ENCODE results near the gene SDHAF2.

Gene SDHAF2

GRCh38 chr11:61494381-61494961 lies 64.5 kb downstream of the SDHAF2 start:
- TF ChIP-seq, protein P1, sequence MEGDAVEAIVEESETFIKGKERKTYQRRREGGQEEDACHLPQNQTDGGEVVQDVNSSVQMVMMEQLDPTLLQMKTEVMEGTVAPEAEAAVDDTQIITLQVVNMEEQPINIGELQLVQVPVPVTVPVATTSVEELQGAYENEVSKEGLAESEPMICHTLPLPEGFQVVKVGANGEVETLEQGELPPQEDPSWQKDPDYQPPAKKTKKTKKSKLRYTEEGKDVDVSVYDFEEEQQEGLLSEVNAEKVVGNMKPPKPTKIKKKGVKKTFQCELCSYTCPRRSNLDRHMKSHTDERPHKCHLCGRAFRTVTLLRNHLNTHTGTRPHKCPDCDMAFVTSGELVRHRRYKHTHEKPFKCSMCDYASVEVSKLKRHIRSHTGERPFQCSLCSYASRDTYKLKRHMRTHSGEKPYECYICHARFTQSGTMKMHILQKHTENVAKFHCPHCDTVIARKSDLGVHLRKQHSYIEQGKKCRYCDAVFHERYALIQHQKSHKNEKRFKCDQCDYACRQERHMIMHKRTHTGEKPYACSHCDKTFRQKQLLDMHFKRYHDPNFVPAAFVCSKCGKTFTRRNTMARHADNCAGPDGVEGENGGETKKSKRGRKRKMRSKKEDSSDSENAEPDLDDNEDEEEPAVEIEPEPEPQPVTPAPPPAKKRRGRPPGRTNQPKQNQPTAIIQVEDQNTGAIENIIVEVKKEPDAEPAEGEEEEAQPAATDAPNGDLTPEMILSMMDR (conservative IDR thresholded peaks at IDR 0.05; ENCODE audit: control insufficient read depth, insufficient read depth, low read depth, low read length): no peak
- no peak overlapping the region for H3K4me3 ChIP-seq (ENCODE audit: control insufficient read depth, low read depth, low read length)
- DNase-seq (ENCODE audit: low read depth): no peak

DNA sequence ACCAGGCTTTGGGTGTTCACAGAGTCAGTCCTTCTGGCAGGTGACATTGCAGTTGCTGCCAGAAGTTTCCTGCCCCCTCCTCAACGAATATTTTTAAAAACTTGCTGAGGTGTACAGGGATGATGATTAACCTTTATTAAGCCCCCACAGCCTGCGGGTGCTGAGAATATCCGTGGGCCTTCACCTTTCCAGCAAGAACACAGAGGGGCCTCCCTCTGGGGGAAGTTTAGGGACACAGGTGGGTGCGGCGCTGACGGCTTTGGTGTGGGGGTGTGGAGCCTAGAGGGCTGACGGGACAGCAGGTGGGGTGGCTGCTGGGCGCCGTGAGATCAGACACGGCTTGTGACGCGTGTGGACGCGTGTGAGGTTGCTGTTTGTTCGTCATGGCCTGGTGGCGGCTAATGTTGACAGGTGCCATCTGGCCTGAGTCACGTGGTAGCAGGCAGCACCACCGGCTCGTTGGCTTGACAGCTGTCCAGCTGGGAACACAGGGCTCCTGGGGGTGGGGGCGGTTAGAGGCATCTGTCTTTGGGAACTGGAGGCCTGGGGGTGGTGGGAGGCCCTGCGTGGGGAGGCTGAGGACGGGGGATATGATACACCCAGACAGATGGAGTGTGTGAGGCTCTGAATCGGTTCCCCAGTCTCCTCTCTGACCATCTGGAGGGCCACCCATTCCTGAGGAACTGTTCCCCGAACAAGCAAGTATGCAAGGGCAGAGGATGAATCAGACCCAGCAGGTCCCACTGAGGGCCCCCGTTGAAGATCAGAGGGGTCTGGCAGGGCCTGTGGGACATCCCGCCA lies 66.1 kb downstream of the SDHAF2 start:
- DNase-seq (ENCODE audit: low read depth): no peak
- no peak overlapping the region for H3K4me3 ChIP-seq (ENCODE audit: control insufficient read depth, low read depth, low read length)
- TF ChIP-seq, protein P1 (conservative IDR thresholded peaks at IDR 0.05; ENCODE audit: control insufficient read depth, insufficient read depth, low read depth, low read length): no peak

Data from fibroblast of mammary gland (primary cell).